Measurements from ENCODE around the gene SURF4.
"Not testable (repeated sequence)": the region's sequence is repeated elsewhere in the genome, so short reads cannot be mapped to it uniquely, and the experiment has no call there.

SURF4 gene

GRCh38 chr9:133321411-133321935 is 54.4 kb downstream of the SURF4 start:
- Mint-ChIP-seq H3K36me3 (ENCODE audit: low read depth) (no peaks in the 10 kb centered on the region), H3K27ac (no peak overlapping the region), H3K27me3 (ENCODE audit: low read depth, poor library complexity) (peaks cover 29% of the 10 kb centered on the region), H3K4me3 (no peak overlapping the region), H3K9me3 (peaks cover 25% of the 10 kb centered on the region), H3K4me1 (no peaks in the 10 kb centered on the region)
- TF ChIP-seq, protein P1, sequence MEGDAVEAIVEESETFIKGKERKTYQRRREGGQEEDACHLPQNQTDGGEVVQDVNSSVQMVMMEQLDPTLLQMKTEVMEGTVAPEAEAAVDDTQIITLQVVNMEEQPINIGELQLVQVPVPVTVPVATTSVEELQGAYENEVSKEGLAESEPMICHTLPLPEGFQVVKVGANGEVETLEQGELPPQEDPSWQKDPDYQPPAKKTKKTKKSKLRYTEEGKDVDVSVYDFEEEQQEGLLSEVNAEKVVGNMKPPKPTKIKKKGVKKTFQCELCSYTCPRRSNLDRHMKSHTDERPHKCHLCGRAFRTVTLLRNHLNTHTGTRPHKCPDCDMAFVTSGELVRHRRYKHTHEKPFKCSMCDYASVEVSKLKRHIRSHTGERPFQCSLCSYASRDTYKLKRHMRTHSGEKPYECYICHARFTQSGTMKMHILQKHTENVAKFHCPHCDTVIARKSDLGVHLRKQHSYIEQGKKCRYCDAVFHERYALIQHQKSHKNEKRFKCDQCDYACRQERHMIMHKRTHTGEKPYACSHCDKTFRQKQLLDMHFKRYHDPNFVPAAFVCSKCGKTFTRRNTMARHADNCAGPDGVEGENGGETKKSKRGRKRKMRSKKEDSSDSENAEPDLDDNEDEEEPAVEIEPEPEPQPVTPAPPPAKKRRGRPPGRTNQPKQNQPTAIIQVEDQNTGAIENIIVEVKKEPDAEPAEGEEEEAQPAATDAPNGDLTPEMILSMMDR (IDR thresholded peaks at IDR 0.05) = no peak
- DNase-seq = no peak

GRCh38 chr9:133320421-133320881 is 55.4 kb downstream of the SURF4 start:
- no peak overlapping the region for H3K27ac Mint-ChIP-seq
- DNase-seq = no peak
- H3K36me3 Mint-ChIP-seq (ENCODE audit: low read depth) = no peaks in the 10 kb centered on the region
- peaks cover 26% of the 10 kb centered on the region for H3K9me3 Mint-ChIP-seq
- H3K27me3 Mint-ChIP-seq (ENCODE audit: low read depth, poor library complexity) = peaks cover 30% of the 10 kb centered on the region
- TF ChIP-seq, protein P1 (IDR thresholded peaks at IDR 0.05) = no peak
- no peaks in the 10 kb centered on the region for H3K4me1 Mint-ChIP-seq
- H3K4me3 Mint-ChIP-seq = no peak overlapping the region

- not testable (repeated sequence) for H3K9me3 Mint-ChIP-seq; H3K4me1 Mint-ChIP-seq; H3K36me3 Mint-ChIP-seq (ENCODE audit: low read depth); H3K4me3 Mint-ChIP-seq; DNase-seq; H3K27ac Mint-ChIP-seq
- peaks cover 25% of the 10 kb centered on the region for H3K27me3 Mint-ChIP-seq (ENCODE audit: low read depth, poor library complexity)
These were observed 58.3 kb downstream of the SURF4 start for GRCh38 chr9:133317551-133317950.

DNA sequence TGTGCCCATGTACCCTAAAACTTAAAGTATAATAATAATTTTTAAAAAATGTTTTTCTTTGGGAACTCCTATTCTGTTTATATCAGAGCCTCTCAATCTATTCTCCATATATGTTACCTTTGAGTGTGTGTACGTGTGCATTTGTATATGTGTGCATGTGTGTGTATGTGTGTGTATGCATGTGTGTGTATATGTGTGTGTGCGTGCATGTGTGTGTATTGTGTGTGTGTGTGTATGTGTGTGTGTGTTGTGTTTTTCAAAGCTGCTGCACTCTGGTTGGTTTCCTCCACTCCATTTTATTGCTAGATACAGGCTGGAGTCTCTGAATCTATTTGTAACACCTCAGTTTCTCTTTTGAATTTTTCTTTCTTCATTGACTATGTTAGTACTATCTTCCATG is 59.9 kb downstream of the SURF4 start:
- peaks cover 22% of the 10 kb centered on the region for H3K27me3 Mint-ChIP-seq (ENCODE audit: low read depth, poor library complexity)
- no peak for DNase-seq
- no peak overlapping the region for H3K4me3 Mint-ChIP-seq
- H3K27ac Mint-ChIP-seq = no peak overlapping the region
- no peaks in the 10 kb centered on the region for H3K36me3 Mint-ChIP-seq (ENCODE audit: low read depth)
- TF ChIP-seq, protein P1 (IDR thresholded peaks at IDR 0.05) = no peak
- H3K4me1 Mint-ChIP-seq = no peaks in the 10 kb centered on the region
- H3K9me3 Mint-ChIP-seq = peaks cover 11% of the 10 kb centered on the region

Data from nephron progenitor cell (in vitro differentiated cells).